ENCODE results near the gene PNKD.
A peak's percentile ranks its signal among the peaks of the same experiment; 100 is the strongest.

Gene PNKD

DNA sequence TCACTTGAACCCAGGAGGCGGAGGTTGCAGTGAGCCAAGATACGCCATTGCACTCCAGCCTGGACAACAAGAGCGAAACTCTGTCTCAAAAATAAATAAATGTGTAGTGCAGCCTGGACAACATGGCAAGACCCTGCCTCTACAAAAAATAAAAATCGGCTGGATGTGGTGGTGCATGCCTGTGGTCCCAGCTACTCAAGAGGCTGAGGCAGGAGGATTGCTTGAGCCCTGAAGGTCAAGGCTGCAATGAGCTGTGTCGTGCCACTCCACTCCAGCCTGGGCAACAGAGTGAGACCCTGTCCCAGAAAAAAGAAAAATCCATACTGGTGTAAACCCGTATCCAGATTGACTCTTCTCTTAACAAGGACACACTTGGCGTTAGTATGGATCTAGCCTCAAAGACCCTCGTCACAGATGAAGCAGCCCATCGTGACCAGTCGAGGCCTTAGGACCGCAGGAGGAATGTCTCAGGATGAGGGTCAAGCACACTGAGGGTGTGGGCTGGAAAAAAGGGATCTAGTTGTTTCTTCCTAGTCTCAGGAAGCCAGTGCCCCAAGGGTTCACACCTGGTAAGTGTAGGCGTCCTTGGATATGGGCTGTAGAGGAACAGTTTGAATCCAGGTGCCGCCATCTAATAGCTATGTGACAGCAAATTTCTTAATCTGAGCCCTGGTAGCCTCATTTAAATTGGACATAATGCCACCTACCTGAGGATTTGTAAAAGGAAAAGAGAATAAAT, 13.5 kb upstream of the PNKD start:
- no peak for DNase-seq

DNA sequence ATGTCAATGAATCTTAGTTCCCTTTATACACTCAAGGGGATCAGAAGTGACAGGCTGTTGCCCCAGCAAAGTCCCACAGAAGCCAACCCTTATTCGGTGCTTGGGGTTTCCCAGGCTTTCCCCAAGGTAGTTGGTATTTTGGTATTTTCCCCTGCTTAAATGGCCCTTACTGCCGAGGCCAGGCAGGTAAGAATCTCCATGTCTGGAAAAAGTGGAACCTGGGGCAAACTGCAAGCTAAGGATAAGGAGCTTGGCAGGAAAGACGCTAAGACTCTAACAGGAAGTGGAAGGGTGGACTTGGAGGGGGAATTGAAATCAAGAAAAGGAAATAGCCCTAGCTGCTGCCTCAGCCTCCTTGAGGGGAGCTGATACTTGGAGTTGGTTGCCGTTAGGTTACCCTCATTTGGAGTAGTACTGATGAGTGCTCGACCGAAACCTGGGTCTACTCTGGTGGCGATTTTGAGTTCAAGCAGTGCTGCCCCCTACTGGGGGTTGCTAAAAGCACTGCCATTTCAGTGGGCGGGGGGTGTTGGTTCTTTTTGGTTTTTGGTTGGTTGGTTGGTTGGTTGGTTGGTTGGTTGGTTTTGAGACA, 12.8 kb upstream of the PNKD start:
- DNase-seq, result peak in 6 of 51 donors; percentile 7 to 35 (median 20)

DNA sequence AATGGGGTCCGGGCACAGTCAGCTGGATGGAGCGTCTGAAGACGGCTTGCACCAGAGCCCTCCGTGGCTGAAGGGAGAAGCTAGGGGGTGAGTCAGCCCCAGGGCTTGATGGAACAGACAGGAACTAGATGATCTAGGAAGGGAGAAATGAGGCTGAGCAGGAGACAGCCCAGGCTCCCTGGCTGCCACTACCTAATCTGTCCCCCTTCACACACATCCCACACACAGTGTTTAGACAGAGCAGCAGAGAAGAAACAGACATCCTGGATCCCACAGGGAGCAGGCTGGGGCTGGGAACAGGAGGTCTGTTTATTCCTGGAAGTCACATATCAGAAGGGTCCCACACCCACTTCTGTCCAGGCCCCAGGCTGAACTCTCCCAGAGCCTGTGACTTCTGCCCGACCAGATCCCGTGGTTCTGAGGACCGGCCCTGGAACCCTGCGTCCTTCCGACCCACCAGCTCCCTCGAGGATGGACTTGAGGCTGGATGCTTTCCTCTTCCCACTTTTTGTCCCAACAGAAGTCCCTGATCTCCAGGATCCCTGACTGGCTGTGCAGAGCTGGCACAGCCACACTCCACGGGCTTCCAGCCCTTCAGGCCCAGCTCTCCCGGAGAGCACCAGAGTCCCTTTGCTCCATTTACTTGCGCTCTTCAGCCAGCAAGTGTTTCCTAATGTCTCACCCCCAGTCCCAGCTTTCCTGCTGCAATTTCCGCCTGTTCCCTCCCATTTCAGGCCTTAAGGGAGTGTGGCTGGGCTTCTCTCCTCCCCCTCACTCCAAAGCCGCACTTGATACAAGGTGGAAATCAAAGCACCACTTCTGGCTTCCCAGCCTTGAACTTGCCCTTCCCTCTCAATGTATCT, 11.0 kb upstream of the PNKD start:
- DNase-seq, result peak in 2 of 51 donors; percentile 17 to 53

DNA sequence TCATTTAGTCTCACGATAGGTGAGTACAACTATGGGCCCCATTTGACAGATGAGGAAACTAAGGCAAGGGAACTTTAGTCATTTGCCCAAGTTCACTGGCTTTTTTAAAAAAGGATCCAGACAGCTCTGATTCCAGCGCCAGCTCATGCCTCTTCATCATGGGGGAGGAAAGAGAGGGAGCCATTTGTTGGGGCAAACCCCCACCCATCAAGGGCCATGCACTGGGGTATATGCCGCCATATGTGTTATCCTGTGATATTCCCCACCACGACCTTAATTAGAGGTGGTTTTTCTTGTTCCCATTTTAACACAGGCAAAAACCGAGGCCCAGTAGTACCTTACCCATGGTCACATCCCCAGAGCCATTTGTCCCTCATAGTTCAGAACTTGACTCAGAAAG, 10.2 kb upstream of the PNKD start:
- DNase-seq, result no peak

DNA sequence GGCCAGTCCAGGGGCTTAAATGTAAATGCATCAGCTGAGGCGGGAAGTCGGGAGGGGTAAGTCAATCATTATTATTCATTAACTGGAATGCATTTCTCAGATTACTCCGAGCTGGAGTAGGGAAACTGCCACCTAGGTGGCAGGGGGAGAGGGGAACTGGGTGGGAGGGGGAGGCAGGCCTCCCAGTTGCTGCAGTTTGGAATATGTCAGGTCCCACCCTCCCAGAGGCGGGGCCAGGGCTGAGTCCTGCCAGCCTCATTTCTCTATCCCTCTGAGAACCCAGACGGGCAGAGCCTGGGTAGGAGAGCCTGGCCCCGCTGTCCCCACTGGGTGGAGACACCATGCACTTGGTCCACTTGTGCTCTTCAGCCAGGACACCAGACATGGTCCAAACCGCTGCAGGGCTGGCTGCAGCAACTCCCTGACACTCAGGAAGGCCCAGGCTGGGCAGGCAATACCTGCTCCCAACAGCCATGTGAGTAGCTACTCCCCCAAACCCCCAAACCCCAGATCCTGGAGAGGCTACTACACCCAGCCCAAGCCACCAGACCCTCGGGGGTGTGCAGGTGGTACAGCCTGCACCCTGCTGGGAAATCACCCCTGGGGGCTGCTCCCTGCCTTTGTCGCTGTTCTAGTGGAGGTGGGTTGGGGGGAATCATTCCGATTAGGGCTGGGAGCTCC, 9.4 kb upstream of the PNKD start, which contains the start of gene GPBAR1:
GPBAR1 (plus strand) TSS at position 274 of the 681 bp plus-strand sequence. CDS start 1,710 bp downstream, outside the sequence.
- no peak for DNase-seq

DNA sequence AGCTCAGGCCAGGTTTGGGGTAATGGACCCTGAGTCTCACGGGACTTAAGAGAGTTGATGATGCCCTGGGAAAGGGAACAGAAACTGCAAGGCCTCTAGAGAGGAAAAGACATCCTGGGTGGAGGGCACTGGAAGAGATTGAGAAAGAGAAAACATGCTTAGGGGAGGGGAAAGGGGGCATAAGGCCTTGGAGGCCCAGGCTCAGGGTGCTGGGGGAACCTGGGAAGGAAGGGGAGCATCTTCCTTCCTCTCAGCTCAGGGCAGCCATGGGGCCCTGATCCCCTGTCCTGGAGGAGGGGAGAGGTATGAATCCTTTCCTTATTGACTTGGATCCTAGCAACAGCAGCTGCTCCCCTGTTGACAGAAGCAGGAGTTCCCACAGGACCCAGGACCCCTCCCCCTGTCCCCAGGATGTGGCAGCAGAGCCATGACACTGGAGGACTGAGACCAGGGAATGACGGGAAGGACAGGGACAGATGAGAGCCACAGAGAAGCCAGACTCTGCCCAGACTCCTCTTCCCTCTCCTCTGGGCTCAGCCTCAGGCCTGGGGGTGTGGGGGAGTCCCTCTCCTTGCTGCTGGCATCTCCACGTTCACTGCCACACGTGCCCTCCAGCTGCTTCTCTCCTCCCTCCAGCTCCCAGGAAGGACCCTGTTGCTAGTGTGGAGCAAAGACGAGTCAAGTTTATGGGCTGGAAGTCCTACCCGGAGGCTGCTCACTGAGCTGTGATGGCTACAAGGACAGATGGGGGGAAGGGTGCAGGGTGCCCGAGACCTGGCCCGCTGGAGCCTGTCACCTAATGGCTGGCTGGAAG, 8.7 kb upstream of the PNKD start:
- no peak for DNase-seq

DNA sequence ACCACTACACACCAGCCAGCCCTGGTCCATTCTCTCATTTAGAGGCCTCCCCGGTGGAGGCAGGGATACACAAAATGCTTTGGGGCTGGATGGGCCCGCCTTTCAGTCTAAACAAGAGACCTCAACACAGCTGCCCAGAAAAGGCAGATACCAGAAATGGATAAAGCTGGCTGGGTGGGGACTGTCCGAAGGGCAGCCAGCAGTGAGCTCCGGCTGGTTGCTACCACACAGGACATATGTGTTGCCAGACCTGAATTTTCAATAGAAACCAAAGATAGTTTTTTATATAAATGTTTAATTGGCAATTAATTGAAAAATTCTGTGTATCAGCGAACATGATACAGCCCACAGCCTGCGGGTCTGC, 8.1 kb upstream of the PNKD start:
- DNase-seq, result no peak

DNA sequence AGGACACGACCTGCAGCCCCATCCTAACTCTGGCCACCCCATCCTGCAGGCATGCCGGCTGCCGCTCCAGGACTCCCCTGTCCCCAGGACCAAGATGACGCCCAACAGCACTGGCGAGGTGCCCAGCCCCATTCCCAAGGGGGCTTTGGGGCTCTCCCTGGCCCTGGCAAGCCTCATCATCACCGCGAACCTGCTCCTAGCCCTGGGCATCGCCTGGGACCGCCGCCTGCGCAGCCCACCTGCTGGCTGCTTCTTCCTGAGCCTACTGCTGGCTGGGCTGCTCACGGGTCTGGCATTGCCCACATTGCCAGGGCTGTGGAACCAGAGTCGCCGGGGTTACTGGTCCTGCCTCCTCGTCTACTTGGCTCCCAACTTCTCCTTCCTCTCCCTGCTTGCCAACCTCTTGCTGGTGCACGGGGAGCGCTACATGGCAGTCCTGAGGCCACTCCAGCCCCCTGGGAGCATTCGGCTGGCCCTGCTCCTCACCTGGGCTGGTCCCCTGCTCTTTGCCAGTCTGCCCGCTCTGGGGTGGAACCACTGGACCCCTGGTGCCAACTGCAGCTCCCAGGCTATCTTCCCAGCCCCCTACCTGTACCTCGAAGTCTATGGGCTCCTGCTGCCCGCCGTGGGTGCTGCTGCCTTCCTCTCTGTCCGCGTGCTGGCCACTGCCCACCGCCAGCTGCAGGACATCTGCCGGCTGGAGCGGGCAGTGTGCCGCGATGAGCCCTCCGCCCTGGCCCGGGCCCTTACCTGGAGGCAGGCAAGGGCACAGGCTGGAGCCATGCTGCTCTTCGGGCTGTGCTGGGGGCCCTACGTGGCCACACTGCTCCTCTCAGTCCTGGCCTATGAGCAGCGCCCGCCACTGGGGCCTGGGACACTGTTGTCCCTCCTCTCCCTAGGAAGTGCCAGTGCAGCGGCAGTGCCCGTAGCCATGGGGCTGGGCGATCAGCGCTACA, 7.4 kb upstream of the PNKD start:
- DNase-seq, result no peak

DNA sequence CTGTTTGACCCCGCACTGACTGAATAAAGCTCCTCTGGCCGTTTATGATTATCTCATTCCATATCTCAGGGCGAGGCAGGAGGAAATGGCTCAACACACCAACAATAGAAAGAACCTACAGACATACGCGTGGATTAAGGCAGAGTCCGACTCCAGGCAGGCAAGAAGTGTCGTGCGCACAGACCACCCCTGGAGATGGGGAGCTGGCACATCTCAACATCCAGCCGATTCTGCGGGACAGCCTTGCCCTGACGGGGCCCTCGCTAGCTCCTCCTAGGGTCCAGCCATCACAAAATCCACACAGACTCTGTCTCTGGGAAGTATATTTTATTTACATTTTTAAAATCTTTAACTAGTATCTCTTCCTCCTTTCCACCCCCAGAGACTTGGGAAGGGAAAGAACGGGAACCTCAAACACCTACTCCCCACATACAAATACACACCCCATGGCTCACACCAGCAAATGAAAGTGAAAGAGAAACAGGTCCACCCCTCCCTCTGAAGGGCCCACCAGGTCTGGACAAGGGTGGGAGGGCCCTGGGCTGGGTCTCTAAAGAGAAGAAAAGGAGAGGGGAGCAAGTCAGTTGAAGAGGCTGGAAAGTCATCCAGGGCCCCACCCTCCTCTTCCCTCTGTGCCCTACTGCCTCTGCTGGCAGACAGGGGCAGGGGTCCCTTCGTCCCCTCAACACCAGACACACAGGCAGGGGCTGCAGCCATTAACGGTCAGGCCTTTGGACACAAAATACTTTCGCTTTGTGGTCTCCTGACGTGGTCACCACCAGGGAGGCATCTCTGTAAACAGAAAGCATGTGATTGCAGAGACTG, 6.3 kb upstream of the PNKD start:
- DNase-seq, result no peak

DNA sequence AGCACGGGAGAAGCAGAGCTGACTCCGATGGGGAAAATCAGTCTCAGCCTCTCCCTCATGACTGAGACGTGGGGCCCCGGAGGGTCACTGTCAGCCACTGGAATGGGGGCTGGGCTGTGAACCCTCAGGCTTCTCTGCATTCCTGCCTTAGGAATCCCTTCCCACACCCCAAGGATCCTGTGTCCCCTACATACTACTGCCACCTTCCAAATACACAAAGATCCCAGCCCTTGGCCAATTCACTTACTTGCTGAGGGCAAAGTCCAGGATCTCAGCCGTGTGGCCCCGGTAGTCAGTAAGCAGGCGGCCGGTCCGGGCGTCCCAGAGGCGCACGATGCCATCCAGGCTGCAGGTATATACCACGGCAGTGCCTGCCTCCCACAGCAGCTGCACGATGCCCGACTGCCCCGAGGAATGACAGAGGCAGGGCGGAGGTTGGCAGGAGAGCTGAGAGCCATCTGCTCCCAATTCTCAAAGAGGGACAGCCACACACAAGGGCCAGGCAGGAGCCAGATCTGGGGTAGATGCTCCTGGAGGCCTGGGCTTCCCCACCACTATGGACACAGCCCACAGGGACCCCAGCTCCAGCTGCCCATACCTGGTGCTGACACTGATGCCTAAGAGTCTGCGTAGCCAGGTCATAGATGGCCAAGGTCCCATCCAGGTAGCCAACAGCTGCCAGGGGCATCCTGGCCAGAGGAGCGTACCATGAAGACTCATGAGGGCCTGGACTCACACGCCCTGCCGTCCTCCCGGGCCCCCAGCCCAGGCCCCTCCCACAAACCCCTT, 5.4 kb upstream of the PNKD start:
- DNase-seq, result no peak

DNA sequence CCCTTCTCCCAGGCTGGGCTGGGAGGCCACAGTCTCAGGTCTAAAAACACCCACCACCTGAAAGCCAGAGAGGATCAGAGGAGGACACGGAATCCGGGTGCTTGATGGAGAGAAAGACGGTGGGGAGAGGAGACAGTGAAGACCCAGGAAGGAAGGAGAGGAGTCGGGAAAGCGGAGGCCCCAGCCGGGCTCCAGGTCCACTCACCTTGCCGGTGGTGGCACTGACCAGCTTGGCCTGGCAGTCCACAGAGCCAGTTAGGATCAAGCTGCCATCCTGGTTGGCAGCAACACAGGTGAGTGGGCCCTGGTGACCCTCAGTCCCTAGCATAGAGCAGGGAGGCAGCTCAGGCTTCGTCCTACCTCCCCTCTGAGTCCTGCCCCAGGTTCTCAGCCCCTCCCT, 4.7 kb upstream of the PNKD start:
- DNase-seq, result no peak

DNA sequence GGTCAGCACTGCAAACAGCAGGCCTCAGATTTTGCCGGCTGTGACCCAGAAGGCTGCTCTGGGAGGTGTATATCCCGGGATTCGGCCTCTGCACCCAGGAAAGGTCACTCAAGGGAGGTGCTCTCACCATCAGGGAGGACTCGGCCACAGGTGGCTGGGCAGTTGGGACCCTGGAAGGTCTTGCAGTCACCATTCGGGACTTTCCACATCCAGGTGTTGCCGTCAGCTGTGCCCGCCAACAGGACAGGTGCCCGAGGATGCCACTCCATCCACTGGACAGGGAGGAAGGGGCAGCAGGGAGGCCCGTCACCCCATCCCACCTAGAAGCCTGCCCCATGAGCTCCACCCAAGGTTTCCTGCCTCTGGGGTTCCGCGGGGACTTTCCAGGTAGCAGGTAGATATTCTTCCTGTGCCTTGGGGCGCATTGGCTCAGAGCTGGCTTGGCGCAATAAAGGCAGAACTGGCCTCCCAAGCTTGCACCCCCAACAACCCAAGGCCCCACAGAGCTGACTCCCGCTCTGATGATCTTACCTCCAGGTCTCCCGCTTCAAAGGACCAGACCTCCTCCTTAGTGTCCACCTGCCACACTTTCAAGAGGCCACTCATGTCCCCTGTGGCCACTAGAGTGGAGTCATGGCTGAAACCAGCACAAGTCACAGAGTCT, 3.9 kb upstream of the PNKD start:
- no peak for DNase-seq

DNA sequence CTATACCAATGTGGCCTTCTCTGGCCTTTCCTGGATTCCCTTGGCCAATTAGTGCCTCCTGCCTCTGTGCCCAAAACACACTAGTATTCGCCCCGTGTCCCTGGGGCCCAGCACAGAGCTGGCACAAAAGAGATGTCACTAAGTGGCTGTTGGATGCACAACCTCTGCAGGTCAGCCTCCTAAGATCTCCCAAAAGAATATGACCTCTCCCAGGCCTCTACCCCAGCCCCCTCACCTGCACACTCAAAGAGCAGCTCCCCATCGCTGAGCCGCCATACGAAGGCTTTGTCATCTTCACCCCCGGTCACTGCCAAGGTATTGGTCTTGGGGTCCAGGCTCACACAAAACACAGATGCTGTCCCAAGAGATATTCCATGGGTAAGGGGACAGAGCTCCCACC, 3.1 kb upstream of the PNKD start:
- no peak for DNase-seq

DNA sequence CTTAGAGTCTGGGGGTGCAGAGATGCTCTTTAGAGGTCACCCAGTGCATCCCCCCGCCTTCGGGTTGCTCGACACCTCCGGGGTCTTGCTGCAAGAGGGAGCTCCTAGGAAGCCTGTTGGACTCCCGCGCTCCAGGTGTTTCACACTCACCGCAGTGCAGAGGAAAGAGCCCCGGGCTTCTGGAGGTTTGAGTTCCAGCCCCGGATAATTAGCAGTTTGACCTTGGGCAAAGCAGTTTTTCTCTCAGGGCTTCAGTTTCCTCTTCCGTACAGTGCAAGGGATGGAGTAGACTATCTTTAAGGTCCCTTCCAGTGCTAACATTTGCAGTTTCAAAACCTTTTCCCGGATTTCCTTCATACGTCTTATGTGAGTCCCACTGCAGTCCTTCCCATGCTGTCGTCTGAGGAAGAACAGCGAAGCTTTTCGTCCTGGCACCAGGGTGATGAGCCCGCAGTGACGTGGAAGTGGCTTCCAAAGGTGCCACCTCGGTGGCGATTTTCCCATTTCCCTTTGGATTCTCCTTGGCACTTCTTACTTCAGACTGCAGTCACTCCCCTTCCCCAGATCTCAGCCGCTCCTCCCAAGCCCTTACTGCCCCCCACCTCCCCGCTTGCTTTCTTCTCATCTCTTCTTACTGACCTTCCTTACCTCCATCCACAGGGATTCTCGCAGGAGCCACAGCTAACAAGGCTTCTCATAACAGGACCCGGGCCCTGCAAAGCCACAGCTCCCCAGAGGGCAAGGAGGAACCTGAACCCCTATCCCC, 585 bp downstream of the PNKD start:
- DNase-seq, result peak in 3 of 51 donors; percentile 38 to 64 (median 58)

DNA sequence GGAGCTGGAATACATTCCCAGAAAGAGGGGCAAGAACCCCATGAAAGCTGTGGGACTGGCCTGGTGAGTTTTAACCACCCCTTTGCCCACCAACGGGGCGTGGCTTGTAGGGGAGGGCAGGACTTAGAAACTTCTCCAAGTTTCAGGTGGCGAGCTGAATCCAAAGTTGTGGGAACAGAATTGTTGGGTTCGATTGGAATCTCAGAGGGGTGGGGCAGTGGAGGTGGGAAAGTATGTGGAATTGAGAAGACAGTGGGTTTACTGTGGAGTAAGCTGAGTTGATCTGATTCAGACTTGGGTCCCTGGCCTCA, 1.1 kb downstream of the PNKD start:
- DNase-seq, result no peak

DNA sequence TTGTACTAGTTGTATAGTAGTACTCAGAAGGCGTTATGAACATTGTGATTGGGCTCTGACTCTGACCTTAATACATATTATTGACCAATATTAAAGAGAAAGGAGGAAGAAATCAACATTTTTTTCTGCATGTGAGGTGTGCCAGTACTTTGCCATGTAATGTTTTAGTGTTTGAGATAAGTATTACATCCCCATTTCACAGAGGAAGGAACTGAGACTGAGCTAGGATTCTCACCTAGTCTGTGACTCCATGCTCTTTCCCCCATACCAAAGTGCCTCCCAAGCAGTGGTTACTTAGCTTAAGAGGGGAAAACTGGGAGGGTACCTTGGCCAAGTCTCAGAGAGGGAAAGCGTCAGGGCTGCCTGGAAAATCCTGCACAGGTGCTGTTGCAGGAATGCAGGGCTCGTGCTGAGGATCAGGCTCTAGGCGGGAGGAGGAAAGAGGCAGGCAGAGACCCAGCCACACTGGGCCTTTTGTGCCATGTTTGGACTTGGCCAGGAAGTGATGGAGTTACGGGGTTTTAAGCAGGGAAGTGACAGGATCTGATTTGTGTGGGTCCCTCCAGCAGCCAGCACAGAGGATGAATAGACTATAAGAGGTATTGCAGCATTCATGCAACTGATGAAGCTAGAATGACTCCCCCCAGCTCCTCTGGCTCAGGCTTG, 1.7 kb downstream of the PNKD start:
- no peak for DNase-seq
